ENCODE results near the gene OLFM3. TPM values are rescaled to one million over a fixed set of nuclear protein-coding genes. Genes with fewer than 3 reads are reported as not detected.

The OLFM3 gene
- total and polyA plus RNA-seq, 4 experiments from 2014 or later = not detected

- intact Hi-C loops (cut with micrococcal nuclease) = no loop called here
- no peaks in the 10 kb centered on the region for H3K27me3 ChIP-seq (ENCODE audit: insufficient read depth, low read length)
- Mint-ChIP-seq H3K27me3 (no peaks in the 10 kb centered on the region), H3K9me3 (peaks cover 0 to 1% (median 0%) of the 10 kb centered on the region in 8 donors), H3K4me1 (no peaks in the 10 kb centered on the region), H3K36me3 (no peaks in the 10 kb centered on the region), H3K27ac (no peak overlapping the region), H3K4me3 (no peak overlapping the region)
- no peak overlapping the region for H3K4me3 ChIP-seq (ENCODE audit: low read length in 2 of 2)
- no peaks in the 10 kb centered on the region for H3K9me3 ChIP-seq (ENCODE audit: control insufficient read depth in 1 of 2, low read length in 2 of 2)
- DNase-seq = no peak
- ChIA-PET CTCF (ENCODE audit: partially characterized antibody) (no interaction called here), POLR2A (ENCODE audit: partially characterized antibody) (no interaction called here)
- no peaks in the 10 kb centered on the region for H3K36me3 ChIP-seq (ENCODE audit: insufficient read depth, low read length)
- no peak overlapping the region for H3K27ac ChIP-seq (ENCODE audit: low read depth, low read length)
- no peaks in the 10 kb centered on the region for H3K4me1 ChIP-seq (ENCODE audit: insufficient read depth, low read length)
Observed at GRCh38 chr1:101920577-101920976, 76.1 kb downstream of the OLFM3 start.

GRCh38 chr1:101918277-101918676 lies 78.4 kb downstream of the OLFM3 start:
- Mint-ChIP-seq H3K27me3 (no peaks in the 10 kb centered on the region), H3K9me3 (no peaks in the 10 kb centered on the region), H3K27ac (no peak overlapping the region), H3K4me3 (no peak overlapping the region), H3K36me3 (no peaks in the 10 kb centered on the region), H3K4me1 (no peaks in the 10 kb centered on the region)
- H3K36me3 ChIP-seq (ENCODE audit: insufficient read depth, low read length) = no peaks in the 10 kb centered on the region
- H3K9me3 ChIP-seq (ENCODE audit: control insufficient read depth in 1 of 2, low read length in 2 of 2) = no peaks in the 10 kb centered on the region
- no peaks in the 10 kb centered on the region for H3K4me1 ChIP-seq (ENCODE audit: insufficient read depth, low read length)
- ChIA-PET POLR2A (ENCODE audit: partially characterized antibody) (no interaction called here), CTCF (ENCODE audit: partially characterized antibody) (no interaction called here)
- H3K27me3 ChIP-seq (ENCODE audit: insufficient read depth, low read length) = no peaks in the 10 kb centered on the region
- H3K27ac ChIP-seq (ENCODE audit: low read depth, low read length) = no peak overlapping the region
- H3K4me3 ChIP-seq (ENCODE audit: low read length in 2 of 2) = no peak overlapping the region
- no peak for DNase-seq
- intact Hi-C loops (cut with micrococcal nuclease) = no loop called here

GRCh38 chr1:101915597-101915996 lies 81.1 kb downstream of the OLFM3 start:
- no peaks in the 10 kb centered on the region for H3K27me3 Mint-ChIP-seq
- POLR2A ChIA-PET (ENCODE audit: partially characterized antibody) = no interaction called here
- intact Hi-C loops (cut with micrococcal nuclease) = no loop called here
- Histone ChIP-seq H3K4me1 (ENCODE audit: insufficient read depth, low read length) (no peaks in the 10 kb centered on the region), H3K4me3 (ENCODE audit: low read length in 2 of 2) (no peak overlapping the region), H3K27me3 (ENCODE audit: insufficient read depth, low read length) (no peaks in the 10 kb centered on the region), H3K36me3 (ENCODE audit: insufficient read depth, low read length) (no peaks in the 10 kb centered on the region), H3K27ac (ENCODE audit: low read depth, low read length) (no peak overlapping the region), H3K9me3 (ENCODE audit: control insufficient read depth in 1 of 2, low read length in 2 of 2) (no peaks in the 10 kb centered on the region)
- no peak overlapping the region for H3K27ac Mint-ChIP-seq
- CTCF ChIA-PET (ENCODE audit: partially characterized antibody) = no interaction called here
- no peaks in the 10 kb centered on the region for H3K36me3 Mint-ChIP-seq
- DNase-seq = no peak
- H3K4me1 Mint-ChIP-seq = no peaks in the 10 kb centered on the region
- H3K4me3 Mint-ChIP-seq = no peak overlapping the region
- peaks cover 0 to 2% (median 0%) of the 10 kb centered on the region in 8 donors for H3K9me3 Mint-ChIP-seq

- Mint-ChIP-seq H3K4me1 (no peaks in the 10 kb centered on the region), H3K9me3 (peaks cover 0 to 2% (median 0%) of the 10 kb centered on the region in 8 donors), H3K27me3 (no peaks in the 10 kb centered on the region), H3K36me3 (no peaks in the 10 kb centered on the region), H3K4me3 (no peak overlapping the region), H3K27ac (no peak overlapping the region)
- Histone ChIP-seq H3K4me3 (ENCODE audit: low read length in 2 of 2) (no peak overlapping the region), H3K36me3 (ENCODE audit: insufficient read depth, low read length) (no peaks in the 10 kb centered on the region), H3K27me3 (ENCODE audit: insufficient read depth, low read length) (no peaks in the 10 kb centered on the region), H3K9me3 (ENCODE audit: control insufficient read depth in 1 of 2, low read length in 2 of 2) (no peaks in the 10 kb centered on the region), H3K27ac (ENCODE audit: low read depth, low read length) (no peak overlapping the region), H3K4me1 (ENCODE audit: insufficient read depth, low read length) (no peaks in the 10 kb centered on the region)
- intact Hi-C loops (cut with micrococcal nuclease) = no loop called here
- CTCF ChIA-PET (ENCODE audit: partially characterized antibody) = no interaction called here
- POLR2A ChIA-PET (ENCODE audit: partially characterized antibody) = no interaction called here
- DNase-seq = no peak
Observed at GRCh38 chr1:101914473-101915242, 82.1 kb downstream of the OLFM3 start.

GRCh38 chr1:101911894-101912293 lies 84.8 kb downstream of the OLFM3 start:
- Histone ChIP-seq H3K9me3 (ENCODE audit: control insufficient read depth in 1 of 2, low read length in 2 of 2) (no peaks in the 10 kb centered on the region), H3K4me1 (ENCODE audit: insufficient read depth, low read length) (no peaks in the 10 kb centered on the region), H3K27me3 (ENCODE audit: insufficient read depth, low read length) (no peaks in the 10 kb centered on the region), H3K4me3 (ENCODE audit: low read length in 2 of 2) (no peak overlapping the region), H3K27ac (ENCODE audit: low read depth, low read length) (no peak overlapping the region), H3K36me3 (ENCODE audit: insufficient read depth, low read length) (no peaks in the 10 kb centered on the region)
- ChIA-PET POLR2A (ENCODE audit: partially characterized antibody) (no interaction called here), CTCF (ENCODE audit: partially characterized antibody) (no interaction called here)
- Mint-ChIP-seq H3K9me3 (peaks cover 0 to 4% (median 0%) of the 10 kb centered on the region in 8 donors), H3K4me3 (no peak overlapping the region), H3K27ac (no peak overlapping the region), H3K36me3 (no peaks in the 10 kb centered on the region), H3K4me1 (no peaks in the 10 kb centered on the region), H3K27me3 (no peaks in the 10 kb centered on the region)
- DNase-seq = no peak
- intact Hi-C loops (cut with micrococcal nuclease) = no loop called here

GRCh38 chr1:101908980-101909379 lies 87.7 kb downstream of the OLFM3 start:
- Histone ChIP-seq H3K4me3 (ENCODE audit: low read length in 2 of 2) (no peak overlapping the region), H3K27ac (ENCODE audit: low read depth, low read length) (no peak overlapping the region), H3K27me3 (ENCODE audit: insufficient read depth, low read length) (no peaks in the 10 kb centered on the region), H3K4me1 (ENCODE audit: insufficient read depth, low read length) (no peaks in the 10 kb centered on the region), H3K9me3 (ENCODE audit: control insufficient read depth in 1 of 2, low read length in 2 of 2) (no peaks in the 10 kb centered on the region), H3K36me3 (ENCODE audit: insufficient read depth, low read length) (no peaks in the 10 kb centered on the region)
- H3K9me3 Mint-ChIP-seq = peaks cover 0 to 4% (median 0%) of the 10 kb centered on the region in 8 donors
- DNase-seq = no peak
- no peaks in the 10 kb centered on the region for H3K4me1 Mint-ChIP-seq
- H3K27ac Mint-ChIP-seq = no peak overlapping the region
- CTCF ChIA-PET (ENCODE audit: partially characterized antibody) = no interaction called here
- POLR2A ChIA-PET (ENCODE audit: partially characterized antibody) = no interaction called here
- no peaks in the 10 kb centered on the region for H3K36me3 Mint-ChIP-seq
- intact Hi-C loops (cut with micrococcal nuclease) = no loop called here
- H3K27me3 Mint-ChIP-seq = no peaks in the 10 kb centered on the region
- H3K4me3 Mint-ChIP-seq = no peak overlapping the region

- Histone ChIP-seq H3K27me3 (ENCODE audit: insufficient read depth, low read length) (no peaks in the 10 kb centered on the region), H3K9me3 (ENCODE audit: control insufficient read depth in 1 of 2, low read length in 2 of 2) (no peaks in the 10 kb centered on the region), H3K36me3 (ENCODE audit: insufficient read depth, low read length) (no peaks in the 10 kb centered on the region), H3K4me1 (ENCODE audit: insufficient read depth, low read length) (no peaks in the 10 kb centered on the region), H3K27ac (ENCODE audit: low read depth, low read length) (no peak overlapping the region), H3K4me3 (ENCODE audit: low read length in 2 of 2) (no peak overlapping the region)
- DNase-seq = no peak
- Mint-ChIP-seq H3K36me3 (no peaks in the 10 kb centered on the region), H3K4me3 (no peak overlapping the region), H3K4me1 (no peaks in the 10 kb centered on the region), H3K27me3 (no peaks in the 10 kb centered on the region), H3K9me3 (peaks cover 0 to 4% (median 0%) of the 10 kb centered on the region in 8 donors), H3K27ac (no peak overlapping the region)
- POLR2A ChIA-PET (ENCODE audit: partially characterized antibody) = no interaction called here
- CTCF ChIA-PET (ENCODE audit: partially characterized antibody) = no interaction called here
- intact Hi-C loops (cut with micrococcal nuclease) = no loop called here
Observed at GRCh38 chr1:101907264-101907663, 89.5 kb downstream of the OLFM3 start.
